GM23338 (cell line): ENCODE measurements around the gene CFAP90.

Experiments
- CREB1 ChIP-seq: fragments of 250-450 bp; sonication (Bioruptor Pico); IDR thresholded peaks from 2 replicates; pipeline ENCODE4 v1.5.0; 2020; ENCODE audit warnings: low read depth, mild to moderate bottlenecking, moderate library complexity
- ETS1 ChIP-seq: IDR thresholded peaks from 2 replicates; pipeline ENCODE4 v1.6.1; 2016; ENCODE audit warnings: antibody characterized with exemption
- EZH2 ChIP-seq: fragments of 200-600 bp; sonication (generic); IDR thresholded peaks from one replicate; pipeline ENCODE4 v1.8.0; 2017; ENCODE audit warnings: antibody characterized with exemption, mild to moderate bottlenecking, low read depth; ENCODE audit not compliant: unreplicated experiment
- EZH2phosphoT487 ChIP-seq: fragments of 200-600 bp; sonication (generic); IDR thresholded peaks from one replicate; pipeline ENCODE4 v1.8.1; 2018; ENCODE audit warnings: antibody characterized with exemption; ENCODE audit not compliant: unreplicated experiment
- JUNB ChIP-seq: IDR thresholded peaks from one replicate; pipeline ENCODE4 v1.6.1; 2016; ENCODE audit warnings: antibody characterized with exemption; ENCODE audit not compliant: unreplicated experiment
- POLR2AphosphoS5 ChIP-seq: IDR thresholded peaks from 2 replicates; pipeline ENCODE4 v1.6.1; 2016; ENCODE audit warnings: antibody characterized with exemption, low read depth
- STAT1 ChIP-seq: IDR thresholded peaks from one replicate; pipeline ENCODE4 v1.6.1; 2016; ENCODE audit warnings: antibody characterized with exemption; ENCODE audit not compliant: unreplicated experiment
- ZNF114 ChIP-seq: fragments of 250-450 bp; sonication (Bioruptor Pico); IDR thresholded peaks from 2 replicates; pipeline ENCODE4 v1.5.0; 2020; ENCODE audit warnings: mild to moderate bottlenecking, moderate library complexity
- ZNF331 ChIP-seq: fragments of 250-450 bp; sonication (Bioruptor Pico); IDR thresholded peaks from 2 replicates; pipeline ENCODE4 v1.5.0; 2020; ENCODE audit warnings: low read depth, mild to moderate bottlenecking, moderate library complexity
- TF ChIP-seq, protein P1 (sequence below): IDR thresholded peaks from one replicate; pipeline ENCODE4 v1.6.1; 2018; ENCODE audit warnings: antibody characterized with exemption; ENCODE audit not compliant: unreplicated experiment
- TF ChIP-seq, protein P2 (sequence below), 2 experiments: fragments of 200-600 bp in 1 of 2; sonication (generic) in 1 of 2; conservative IDR thresholded peaks; 2 replicates each; pipeline versions ENCODE4 v1.5.1 to v1.6.1; 2016 to 2017; ENCODE audit warnings: antibody characterized with exemption in 2 of 2, low read depth in 2 of 2, mild to moderate bottlenecking in 2 of 2, moderate library complexity in 1 of 2
- TF ChIP-seq, protein P3 (sequence below): fragments of 250-450 bp; sonication (Bioruptor Pico); IDR thresholded peaks from 2 replicates; pipeline ENCODE4 v1.5.0; 2020; ENCODE audit warnings: mild to moderate bottlenecking, moderate library complexity

GRCh38 chr5:7803937-7804336 lies 47.0 kb downstream of the CFAP90 start:
- TF ChIP-seq, protein P1, sequence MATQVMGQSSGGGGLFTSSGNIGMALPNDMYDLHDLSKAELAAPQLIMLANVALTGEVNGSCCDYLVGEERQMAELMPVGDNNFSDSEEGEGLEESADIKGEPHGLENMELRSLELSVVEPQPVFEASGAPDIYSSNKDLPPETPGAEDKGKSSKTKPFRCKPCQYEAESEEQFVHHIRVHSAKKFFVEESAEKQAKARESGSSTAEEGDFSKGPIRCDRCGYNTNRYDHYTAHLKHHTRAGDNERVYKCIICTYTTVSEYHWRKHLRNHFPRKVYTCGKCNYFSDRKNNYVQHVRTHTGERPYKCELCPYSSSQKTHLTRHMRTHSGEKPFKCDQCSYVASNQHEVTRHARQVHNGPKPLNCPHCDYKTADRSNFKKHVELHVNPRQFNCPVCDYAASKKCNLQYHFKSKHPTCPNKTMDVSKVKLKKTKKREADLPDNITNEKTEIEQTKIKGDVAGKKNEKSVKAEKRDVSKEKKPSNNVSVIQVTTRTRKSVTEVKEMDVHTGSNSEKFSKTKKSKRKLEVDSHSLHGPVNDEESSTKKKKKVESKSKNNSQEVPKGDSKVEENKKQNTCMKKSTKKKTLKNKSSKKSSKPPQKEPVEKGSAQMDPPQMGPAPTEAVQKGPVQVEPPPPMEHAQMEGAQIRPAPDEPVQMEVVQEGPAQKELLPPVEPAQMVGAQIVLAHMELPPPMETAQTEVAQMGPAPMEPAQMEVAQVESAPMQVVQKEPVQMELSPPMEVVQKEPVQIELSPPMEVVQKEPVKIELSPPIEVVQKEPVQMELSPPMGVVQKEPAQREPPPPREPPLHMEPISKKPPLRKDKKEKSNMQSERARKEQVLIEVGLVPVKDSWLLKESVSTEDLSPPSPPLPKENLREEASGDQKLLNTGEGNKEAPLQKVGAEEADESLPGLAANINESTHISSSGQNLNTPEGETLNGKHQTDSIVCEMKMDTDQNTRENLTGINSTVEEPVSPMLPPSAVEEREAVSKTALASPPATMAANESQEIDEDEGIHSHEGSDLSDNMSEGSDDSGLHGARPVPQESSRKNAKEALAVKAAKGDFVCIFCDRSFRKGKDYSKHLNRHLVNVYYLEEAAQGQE, result no peak
- TF ChIP-seq, protein P2, sequence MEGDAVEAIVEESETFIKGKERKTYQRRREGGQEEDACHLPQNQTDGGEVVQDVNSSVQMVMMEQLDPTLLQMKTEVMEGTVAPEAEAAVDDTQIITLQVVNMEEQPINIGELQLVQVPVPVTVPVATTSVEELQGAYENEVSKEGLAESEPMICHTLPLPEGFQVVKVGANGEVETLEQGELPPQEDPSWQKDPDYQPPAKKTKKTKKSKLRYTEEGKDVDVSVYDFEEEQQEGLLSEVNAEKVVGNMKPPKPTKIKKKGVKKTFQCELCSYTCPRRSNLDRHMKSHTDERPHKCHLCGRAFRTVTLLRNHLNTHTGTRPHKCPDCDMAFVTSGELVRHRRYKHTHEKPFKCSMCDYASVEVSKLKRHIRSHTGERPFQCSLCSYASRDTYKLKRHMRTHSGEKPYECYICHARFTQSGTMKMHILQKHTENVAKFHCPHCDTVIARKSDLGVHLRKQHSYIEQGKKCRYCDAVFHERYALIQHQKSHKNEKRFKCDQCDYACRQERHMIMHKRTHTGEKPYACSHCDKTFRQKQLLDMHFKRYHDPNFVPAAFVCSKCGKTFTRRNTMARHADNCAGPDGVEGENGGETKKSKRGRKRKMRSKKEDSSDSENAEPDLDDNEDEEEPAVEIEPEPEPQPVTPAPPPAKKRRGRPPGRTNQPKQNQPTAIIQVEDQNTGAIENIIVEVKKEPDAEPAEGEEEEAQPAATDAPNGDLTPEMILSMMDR (conservative IDR thresholded peaks at IDR 0.05; ENCODE audit: low read depth in 2 of 2), result no peak
- TF ChIP-seq POLR2AphosphoS5 (no peak), CREB1 (CRISPR knock-in tag) (no peak), ETS1 (no peak), EZH2 (no peak), JUNB (no peak), EZH2phosphoT487 (no peak), ZNF114 (CRISPR knock-in tag) (no peak), ZNF331 (no peak), STAT1 (no peak)
- TF ChIP-seq, protein P3, sequence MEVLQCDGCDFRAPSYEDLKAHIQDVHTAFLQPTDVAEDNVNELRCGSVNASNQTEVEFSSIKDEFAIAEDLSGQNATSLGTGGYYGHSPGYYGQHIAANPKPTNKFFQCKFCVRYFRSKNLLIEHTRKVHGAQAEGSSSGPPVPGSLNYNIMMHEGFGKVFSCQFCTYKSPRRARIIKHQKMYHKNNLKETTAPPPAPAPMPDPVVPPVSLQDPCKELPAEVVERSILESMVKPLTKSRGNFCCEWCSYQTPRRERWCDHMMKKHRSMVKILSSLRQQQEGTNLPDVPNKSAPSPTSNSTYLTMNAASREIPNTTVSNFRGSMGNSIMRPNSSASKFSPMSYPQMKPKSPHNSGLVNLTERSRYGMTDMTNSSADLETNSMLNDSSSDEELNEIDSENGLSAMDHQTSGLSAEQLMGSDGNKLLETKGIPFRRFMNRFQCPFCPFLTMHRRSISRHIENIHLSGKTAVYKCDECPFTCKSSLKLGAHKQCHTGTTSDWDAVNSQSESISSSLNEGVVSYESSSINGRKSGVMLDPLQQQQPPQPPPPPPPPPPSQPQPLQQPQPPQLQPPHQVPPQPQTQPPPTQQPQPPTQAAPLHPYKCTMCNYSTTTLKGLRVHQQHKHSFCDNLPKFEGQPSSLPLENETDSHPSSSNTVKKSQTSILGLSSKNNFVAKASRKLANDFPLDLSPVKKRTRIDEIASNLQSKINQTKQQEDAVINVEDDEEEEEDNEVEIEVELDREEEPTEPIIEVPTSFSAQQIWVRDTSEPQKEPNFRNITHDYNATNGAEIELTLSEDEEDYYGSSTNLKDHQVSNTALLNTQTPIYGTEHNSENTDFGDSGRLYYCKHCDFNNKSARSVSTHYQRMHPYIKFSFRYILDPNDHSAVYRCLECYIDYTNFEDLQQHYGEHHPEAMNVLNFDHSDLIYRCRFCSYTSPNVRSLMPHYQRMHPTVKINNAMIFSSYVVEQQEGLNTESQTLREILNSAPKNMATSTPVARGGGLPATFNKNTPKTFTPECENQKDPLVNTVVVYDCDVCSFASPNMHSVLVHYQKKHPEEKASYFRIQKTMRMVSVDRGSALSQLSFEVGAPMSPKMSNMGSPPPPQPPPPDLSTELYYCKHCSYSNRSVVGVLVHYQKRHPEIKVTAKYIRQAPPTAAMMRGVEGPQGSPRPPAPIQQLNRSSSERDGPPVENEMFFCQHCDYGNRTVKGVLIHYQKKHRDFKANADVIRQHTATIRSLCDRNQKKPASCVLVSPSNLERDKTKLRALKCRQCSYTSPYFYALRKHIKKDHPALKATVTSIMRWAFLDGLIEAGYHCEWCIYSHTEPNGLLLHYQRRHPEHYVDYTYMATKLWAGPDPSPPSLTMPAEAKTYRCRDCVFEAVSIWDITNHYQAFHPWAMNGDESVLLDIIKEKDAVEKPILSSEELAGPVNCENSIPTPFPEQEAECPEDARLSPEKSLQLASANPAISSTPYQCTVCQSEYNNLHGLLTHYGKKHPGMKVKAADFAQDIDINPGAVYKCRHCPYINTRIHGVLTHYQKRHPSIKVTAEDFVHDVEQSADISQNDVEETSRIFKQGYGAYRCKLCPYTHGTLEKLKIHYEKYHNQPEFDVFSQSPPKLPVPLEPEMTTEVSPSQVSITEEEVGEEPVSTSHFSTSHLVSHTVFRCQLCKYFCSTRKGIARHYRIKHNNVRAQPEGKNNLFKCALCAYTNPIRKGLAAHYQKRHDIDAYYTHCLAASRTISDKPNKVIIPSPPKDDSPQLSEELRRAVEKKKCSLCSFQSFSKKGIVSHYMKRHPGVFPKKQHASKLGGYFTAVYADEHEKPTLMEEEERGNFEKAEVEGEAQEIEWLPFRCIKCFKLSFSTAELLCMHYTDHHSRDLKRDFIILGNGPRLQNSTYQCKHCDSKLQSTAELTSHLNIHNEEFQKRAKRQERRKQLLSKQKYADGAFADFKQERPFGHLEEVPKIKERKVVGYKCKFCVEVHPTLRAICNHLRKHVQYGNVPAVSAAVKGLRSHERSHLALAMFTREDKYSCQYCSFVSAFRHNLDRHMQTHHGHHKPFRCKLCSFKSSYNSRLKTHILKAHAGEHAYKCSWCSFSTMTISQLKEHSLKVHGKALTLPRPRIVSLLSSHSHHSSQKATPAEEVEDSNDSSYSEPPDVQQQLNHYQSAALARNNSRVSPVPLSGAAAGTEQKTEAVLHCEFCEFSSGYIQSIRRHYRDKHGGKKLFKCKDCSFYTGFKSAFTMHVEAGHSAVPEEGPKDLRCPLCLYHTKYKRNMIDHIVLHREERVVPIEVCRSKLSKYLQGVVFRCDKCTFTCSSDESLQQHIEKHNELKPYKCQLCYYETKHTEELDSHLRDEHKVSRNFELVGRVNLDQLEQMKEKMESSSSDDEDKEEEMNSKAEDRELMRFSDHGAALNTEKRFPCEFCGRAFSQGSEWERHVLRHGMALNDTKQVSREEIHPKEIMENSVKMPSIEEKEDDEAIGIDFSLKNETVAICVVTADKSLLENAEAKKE (CRISPR knock-in tag), result no peak
